Bronchial epithelial cell (primary cell): ENCODE measurements around the gene DCXR. TPM values are rescaled to one million over a fixed set of nuclear protein-coding genes. Genes with fewer than 3 reads are reported as not detected.

Source experiments
- DNase-seq: peaks from one replicate; pipeline ENCODE4 v3.0.0-alpha.2; 2010; ENCODE audit warnings: low read depth
- FAIRE-seq: peaks from 2 replicates; lab custom pipeline; 2011; peaks lifted over from hg19 to GRCh38; lab: Jason Lieb, UNC
- H3K27me3 ChIP-seq: 2 replicates; pipeline ENCODE4 v1.5.1; 2011; ENCODE audit warnings: low read length; ENCODE audit not compliant: control insufficient read depth, insufficient read depth
- H3K36me3 ChIP-seq: 2 replicates; pipeline ENCODE4 v1.5.1; 2011; ENCODE audit warnings: low read length; ENCODE audit not compliant: control insufficient read depth, insufficient read depth
- H3K4me3 ChIP-seq: 2 replicates; pipeline ENCODE4 v1.5.1; 2011; ENCODE audit warnings: mild to moderate bottlenecking, low read depth, low read length, control low read depth
- total RNA-seq: library from RNA; depleted of rRNA; stranded (reverse); fragments of >200 nt; gene quantifications from 2 replicates; pipeline ENCODE4 v1.2.1, GENCODE V29; 2014
- TF ChIP-seq, protein P1 (sequence below): IDR thresholded peaks from 2 replicates; pipeline ENCODE4 v1.5.1; 2011; ENCODE audit warnings: mild to moderate bottlenecking, moderate library complexity, low read length, control low read depth, inconsistent platforms; ENCODE audit not compliant: insufficient read depth, severe bottlenecking

The DCXR gene
- total RNA-seq, 1 donor from 2014 or later = 87.9 TPM

DNA sequence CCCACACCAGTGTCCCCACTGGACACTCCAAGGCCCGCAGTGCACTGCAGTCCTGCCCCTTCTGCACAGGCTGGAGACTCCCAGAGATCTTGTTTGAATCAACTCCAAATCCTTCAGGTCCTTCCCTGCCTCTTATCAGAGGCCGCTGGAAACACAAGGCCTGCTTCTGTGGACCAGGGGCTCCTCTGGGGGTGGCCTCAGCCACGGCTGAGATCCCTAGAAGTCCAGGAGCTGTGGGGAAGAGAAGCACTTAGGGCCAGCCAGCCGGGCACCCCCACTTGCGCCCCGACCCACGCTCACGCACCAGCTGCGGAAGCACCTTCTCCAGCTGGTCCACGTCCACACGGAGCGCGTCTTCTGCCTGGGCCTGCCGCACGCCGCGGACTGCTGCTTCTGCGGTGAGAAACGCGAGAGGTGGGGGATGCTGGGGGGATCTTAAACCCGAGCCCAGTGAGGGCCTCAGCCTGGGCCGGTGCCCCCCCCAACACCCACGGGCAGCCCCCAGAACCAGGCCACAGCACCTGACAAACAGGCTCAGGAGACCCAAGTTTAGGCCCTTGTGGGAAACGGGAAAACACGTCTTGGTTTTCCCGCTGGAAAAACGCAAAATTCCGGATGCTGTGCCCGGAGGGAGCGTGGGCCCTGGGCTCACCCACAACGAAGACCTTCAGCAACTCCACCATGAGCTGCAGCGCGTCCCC, 18.4 kb downstream of the DCXR start:
- FAIRE-seq (no peak), DNase-seq (no peak)
- Histone ChIP-seq H3K4me3 (no peak overlapping the region), H3K27me3 (no peaks in the 10 kb centered on the region), H3K36me3 (no peaks in the 10 kb centered on the region)
- TF ChIP-seq, protein P1, sequence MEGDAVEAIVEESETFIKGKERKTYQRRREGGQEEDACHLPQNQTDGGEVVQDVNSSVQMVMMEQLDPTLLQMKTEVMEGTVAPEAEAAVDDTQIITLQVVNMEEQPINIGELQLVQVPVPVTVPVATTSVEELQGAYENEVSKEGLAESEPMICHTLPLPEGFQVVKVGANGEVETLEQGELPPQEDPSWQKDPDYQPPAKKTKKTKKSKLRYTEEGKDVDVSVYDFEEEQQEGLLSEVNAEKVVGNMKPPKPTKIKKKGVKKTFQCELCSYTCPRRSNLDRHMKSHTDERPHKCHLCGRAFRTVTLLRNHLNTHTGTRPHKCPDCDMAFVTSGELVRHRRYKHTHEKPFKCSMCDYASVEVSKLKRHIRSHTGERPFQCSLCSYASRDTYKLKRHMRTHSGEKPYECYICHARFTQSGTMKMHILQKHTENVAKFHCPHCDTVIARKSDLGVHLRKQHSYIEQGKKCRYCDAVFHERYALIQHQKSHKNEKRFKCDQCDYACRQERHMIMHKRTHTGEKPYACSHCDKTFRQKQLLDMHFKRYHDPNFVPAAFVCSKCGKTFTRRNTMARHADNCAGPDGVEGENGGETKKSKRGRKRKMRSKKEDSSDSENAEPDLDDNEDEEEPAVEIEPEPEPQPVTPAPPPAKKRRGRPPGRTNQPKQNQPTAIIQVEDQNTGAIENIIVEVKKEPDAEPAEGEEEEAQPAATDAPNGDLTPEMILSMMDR = no peak

DNA sequence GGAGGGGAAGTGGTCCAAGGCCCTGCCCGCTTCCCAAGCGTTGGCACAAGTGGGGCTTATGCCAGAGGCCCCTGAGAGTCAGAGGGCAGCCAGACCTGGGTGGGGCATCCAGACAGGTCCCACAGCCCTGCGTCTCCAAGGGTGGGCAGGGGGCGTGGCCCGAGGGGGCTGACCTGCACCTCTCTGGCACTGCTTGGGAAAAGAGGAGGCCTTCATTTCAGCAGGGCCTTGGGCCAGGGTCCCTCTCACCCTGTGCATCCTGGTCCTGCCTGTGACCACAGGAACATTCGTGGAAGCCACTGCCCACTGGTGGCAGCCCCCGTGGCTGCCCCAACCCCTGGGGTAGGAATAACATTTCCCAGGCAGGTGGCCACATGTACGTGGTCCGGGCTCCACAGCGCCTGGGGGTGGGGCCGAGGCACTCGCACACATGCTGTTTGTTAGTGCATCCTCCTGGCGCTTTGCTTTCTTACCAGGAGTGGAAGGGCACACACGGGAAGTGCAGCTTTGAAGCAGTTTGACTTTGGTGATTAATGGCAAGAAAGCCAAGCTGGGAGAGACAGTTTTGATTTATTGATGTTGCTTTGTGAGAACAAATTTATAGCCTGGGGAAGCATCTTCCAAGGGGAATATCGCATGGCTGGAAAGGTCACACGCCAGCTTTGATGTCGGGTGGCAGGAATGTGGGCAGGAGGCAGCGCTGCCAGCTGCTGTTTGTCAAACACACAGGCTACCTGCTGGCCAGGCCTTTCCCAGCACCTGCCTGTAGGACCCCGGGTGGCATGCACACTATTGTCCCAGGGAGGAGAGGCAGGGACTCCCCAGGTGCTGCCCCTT, 19.1 kb downstream of the DCXR start:
- TF ChIP-seq, protein P1 = no peak
- Histone ChIP-seq H3K4me3 (no peak overlapping the region), H3K27me3 (no peaks in the 10 kb centered on the region), H3K36me3 (no peaks in the 10 kb centered on the region)
- no peak for FAIRE-seq
- DNase-seq = no peak

DNA sequence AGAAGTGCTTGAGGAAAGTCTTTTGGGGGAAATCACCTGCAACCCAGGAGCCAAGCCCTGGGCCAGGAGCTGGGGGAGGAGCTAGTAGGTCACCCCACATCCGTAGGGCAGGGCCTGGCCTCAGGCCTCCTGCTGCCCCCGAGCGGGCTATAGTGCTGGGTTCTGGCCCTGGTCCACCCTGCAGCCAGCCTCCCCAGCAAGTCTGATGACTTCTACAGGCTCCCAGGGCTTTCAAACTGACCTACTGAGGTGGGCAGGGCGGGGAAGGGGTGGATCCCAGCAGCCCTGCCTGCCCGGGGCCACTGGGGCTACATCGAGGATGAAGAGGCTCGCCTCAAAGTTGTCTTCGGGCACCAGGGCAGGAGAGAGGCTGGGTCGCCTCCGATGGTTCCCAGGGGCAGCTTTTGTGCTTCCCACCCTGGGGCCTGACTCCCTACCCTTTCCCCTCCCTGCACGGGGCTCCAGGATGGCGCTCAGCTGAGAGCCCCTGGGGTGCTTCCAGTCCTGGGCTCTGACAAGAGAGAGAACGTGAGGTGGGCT, 19.8 kb downstream of the DCXR start:
- H3K27me3 ChIP-seq = no peaks in the 10 kb centered on the region
- no peak for FAIRE-seq
- H3K4me3 ChIP-seq = no peak overlapping the region
- TF ChIP-seq, protein P1 = no peak
- DNase-seq = no peak
- H3K36me3 ChIP-seq = no peaks in the 10 kb centered on the region

DNA sequence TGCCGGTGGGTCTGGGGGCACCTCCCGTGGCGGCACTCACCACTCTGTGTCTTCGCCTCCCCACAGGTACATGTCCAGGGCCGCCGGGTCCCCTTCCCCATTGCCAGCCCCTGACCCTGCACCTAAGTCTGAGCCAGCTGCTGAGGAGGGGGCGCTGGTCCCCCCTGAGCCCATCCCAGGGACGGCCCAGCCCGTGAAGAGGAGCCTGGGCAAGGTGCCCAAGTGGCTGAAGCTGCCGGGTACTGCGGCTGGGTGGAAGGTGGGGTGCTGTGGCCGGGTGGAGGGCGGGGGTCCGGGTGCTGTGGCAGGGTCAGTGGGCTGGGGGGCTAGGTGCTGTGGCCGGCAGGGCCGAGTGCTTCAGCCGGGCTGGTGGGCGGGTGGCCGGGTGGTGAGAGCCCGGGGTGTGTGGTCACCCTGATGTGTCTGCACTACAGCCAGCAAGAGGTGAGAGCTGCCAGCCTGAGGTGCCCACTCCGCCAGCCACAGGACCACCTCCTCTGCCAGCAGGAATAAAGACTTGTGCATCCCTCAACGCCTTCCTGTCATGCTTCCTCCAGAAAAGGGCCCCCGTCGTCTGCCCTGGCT, 20.5 kb downstream of the DCXR start:
- Histone ChIP-seq H3K36me3 (no peaks in the 10 kb centered on the region), H3K27me3 (no peaks in the 10 kb centered on the region), H3K4me3 (no peak overlapping the region)
- TF ChIP-seq, protein P1 = no peak
- FAIRE-seq (no peak), DNase-seq (no peak)

DNA sequence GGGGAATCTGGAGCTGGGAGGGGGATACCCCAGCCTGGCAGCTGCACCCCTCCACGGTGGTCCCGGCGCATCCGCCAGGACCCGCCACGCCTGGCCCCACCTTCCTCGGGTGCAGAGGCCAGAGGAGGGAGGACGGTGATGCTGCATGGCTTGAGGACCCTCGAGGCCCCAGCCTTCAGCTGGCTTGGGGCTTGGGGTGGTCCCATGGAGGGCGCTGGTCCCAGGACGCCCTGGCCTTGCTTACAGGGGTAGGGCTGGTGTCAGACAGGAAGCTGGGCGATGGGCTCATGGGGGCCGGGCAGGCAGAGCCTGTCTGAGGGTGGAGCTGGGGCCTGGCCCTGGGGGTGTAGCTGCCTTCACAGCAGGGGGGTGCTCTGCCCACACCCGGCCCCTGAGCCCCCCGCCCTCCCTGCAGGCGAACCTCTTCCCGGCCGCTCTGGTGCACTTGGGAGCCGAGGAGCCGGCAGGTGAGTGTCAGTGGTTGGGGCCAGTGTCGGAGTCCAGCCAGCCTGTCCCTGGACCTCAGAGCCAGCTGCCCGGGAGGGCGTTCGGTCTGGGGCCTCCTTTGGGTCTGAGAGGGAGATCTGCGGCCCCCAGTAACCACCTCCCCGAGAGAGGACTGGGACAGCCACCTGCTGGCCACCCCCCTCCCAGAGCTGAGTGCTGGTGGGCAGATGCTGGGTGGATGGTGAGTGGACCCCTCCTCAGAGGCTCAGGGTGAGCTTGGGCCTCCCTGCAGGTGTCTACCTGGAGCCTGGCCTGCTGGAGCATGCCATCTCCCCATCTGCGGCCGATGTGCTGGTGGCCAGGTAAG, 21.2 kb downstream of the DCXR start:
- DNase-seq (no peak), FAIRE-seq (no peak)
- no peaks in the 10 kb centered on the region for H3K27me3 ChIP-seq
- TF ChIP-seq, protein P1 = no peak
- peaks cover 2% of the 10 kb centered on the region for H3K36me3 ChIP-seq
- H3K4me3 ChIP-seq = no peak overlapping the region
